AG04449 (cell line): ENCODE measurements around the gene TNIP1.

Source experiments
- CTCF ChIA-PET: fragments of 350-600 bp; formaldehyde crosslinking; extraction: SDS; loops from one replicate; lab custom pipeline; 2021; ENCODE audit warnings: antibody characterized with exemption; lab: Yijun Ruan, JAX
- POLR2A ChIA-PET: fragments of 400-600, 350-600 bp; formaldehyde crosslinking; extraction: SDS; loops from one replicate; lab custom pipeline; 2020; ENCODE audit warnings: antibody characterized with exemption, inconsistent platforms; lab: Yijun Ruan, JAX
- DNase-seq: peaks from one replicate; pipeline ENCODE4 v3.0.0-alpha.2; 2010; ENCODE audit warnings: low read depth, low spot score
- H3K4me3 ChIP-seq: 2 replicates; pipeline ENCODE4 v1.5.1; 2011; ENCODE audit warnings: low read depth, mild to moderate bottlenecking, control low read depth, low read length
- CTCF ChIP-seq: IDR thresholded peaks from one replicate; pipeline ENCODE4 v1.5.1; 2011; ENCODE audit warnings: mild to moderate bottlenecking, moderate library complexity, low read length, control low read depth, inconsistent platforms; ENCODE audit not compliant: insufficient read depth; ENCODE audit errors: missing control alignments

TNIP1 gene

DNA sequence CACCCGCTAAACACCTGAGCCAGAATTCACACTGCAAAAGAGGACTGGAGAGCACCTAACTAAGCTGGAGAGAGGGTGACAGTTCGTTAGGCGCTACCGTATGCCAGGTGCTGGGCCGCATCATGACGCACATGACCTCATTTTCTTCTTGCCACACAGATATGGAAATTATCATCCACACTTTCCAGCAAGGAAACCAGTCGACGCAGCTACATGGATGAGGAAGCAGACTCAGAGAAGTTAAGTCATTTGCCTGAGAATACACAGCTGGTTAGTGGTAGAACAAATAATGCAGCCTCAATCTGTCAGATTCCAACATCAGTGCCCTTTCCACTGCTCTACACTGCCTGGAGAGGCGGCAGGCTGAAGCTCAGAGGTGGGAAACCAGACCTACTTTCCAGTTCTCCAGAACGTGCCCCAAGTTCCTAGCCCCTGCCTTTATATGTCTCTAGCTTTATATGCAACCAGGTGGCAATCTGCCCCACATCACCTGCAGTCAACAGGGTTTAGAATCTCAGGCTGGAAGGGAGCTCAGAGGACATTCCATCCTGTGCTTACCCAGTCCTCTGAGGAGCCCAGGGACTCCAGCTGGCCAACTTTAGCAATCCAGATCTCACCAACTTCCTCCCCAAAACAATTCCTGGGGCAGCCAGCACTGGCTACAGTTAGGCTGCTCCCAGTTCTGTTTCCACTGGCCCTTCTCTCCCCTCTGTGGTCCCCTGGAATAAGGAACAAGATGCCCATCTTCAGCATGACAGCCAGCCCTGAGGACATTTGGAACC is 8.8 kb downstream of the TNIP1 start:
- CTCF ChIA-PET, result interaction anchor here (0.8 to 27.5 kb wide), 6 partner anchors 9 to 92 kb away, joined by 3 to 1128 read pairs (median 6); no protein-coding TSS in a partner anchor
- no peak for DNase-seq
- TF ChIP-seq CTCF, result no peak
- H3K4me3 ChIP-seq, result no peak overlapping the region
- POLR2A ChIA-PET, result interaction anchor here (0.7 to 1.5 kb wide), 4 partner anchors 9 to 22 kb away, joined by 3 to 6 read pairs (median 3); no protein-coding TSS in a partner anchor

GRCh38 chr5:151071021-151071420 is 9.8 kb downstream of the TNIP1 start:
- no peak for DNase-seq
- no peak overlapping the region for H3K4me3 ChIP-seq
- no peak for TF ChIP-seq CTCF
- POLR2A ChIA-PET, result no interaction called here
- CTCF ChIA-PET, result interaction anchor here (1.2 to 27.5 kb wide), 3 partner anchors 13 to 44 kb away, joined by 7 to 1128 read pairs (median 317); no protein-coding TSS in a partner anchor

GRCh38 chr5:151070449-151070848 is 10.4 kb downstream of the TNIP1 start:
- CTCF ChIA-PET, result interaction anchor here (0.8 to 27.5 kb wide), 4 partner anchors 12 to 45 kb away, joined by 4 to 1128 read pairs (median 162); no protein-coding TSS in a partner anchor
- POLR2A ChIA-PET, result no interaction called here
- no peak for TF ChIP-seq CTCF
- DNase-seq, result no peak
- H3K4me3 ChIP-seq, result no peak overlapping the region

DNA sequence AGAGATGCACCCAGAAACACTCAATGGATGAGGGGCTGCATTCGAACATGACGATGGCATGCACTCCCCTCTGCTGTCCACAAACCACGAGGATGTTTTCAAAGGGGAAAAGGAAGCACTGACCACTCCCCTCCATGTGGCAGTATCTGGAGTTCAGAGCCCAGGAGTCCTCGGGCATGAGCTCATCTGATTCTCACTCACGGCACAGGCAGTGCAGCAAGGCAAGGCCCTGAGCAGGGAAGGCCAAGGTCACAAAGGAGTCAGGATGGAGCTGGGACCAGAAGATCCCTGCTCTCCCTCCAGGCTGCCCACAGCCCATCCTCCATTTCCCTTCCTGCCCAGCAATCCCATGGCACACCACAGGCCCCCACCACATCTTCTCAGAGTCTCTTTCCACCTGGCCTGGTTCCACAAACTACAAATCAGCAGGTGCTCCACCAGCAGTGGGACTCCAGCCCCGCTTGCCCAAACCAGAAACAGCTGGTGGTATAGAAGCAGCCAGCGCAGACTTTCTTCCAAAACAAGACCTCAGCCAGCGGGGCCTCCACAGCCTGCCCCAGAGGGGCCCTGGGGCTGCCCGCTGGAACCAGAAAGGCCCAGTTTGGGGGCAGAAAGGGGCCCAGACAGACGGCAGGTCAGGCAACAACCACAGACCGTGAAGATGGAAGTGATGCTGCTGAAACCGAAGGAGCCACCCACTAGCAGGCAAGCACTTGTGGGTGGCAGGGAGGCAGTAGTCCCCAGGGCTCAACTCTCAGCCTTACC is 12.2 kb downstream of the TNIP1 start:
- ChIA-PET CTCF (interaction anchor here (0.8 to 27.5 kb wide), 4 partner anchors 13 to 47 kb away, joined by 3 to 1128 read pairs (median 160); partner anchors contain the start of gene TNIP1), POLR2A (interaction anchor here (1.0 kb wide), 1 partner anchor 24 kb away, joined by 4 read pairs; no protein-coding TSS in a partner anchor)
- no peak for TF ChIP-seq CTCF
- DNase-seq, result no peak
- no peak overlapping the region for H3K4me3 ChIP-seq

DNA sequence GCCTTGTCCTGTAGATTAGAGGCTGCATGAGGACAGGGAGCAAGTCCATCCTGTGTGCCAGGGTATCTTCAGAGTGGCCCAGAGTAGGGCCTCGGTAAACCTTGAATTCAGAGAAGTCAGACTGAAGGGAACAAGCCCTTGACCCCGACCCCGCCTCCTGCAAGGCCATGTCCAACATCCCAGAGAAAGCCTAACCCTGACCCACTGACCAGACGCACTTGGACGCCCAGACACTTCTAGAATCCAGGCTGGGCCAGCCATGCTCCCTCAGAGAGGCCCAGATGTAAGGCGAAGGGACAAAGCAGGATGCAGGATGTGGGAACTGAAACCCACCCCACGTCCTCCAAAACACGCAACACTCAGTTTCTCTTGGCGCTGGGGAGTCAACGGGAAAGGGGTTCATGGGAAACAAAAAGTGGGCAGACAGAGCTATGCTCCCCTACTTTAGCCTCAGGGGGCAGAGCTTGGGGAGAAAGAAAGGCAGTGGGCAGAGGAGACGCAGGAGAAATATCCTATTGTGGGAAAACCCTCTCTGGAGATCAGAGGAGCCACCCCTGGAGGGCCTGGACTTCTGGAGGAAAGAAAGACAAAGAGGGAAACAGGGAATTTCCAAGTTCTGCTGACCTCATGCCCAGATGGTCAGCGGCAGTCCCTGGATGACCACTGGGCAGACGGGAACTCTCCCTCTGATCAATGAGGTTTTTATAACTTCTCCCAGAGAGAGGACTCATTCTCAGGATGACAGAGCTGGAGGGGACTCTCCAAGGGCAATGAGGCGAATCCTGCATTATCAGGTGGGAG is 13.0 kb downstream of the TNIP1 start:
- CTCF ChIA-PET, result interaction anchor here (0.8 to 27.5 kb wide), 4 partner anchors 14 to 48 kb away, joined by 3 to 1128 read pairs (median 160); partner anchors contain the start of gene TNIP1
- no peak for DNase-seq
- TF ChIP-seq CTCF, result no peak
- POLR2A ChIA-PET, result interaction anchor here (1.0 kb wide), 1 partner anchor 24 kb away, joined by 4 read pairs; no protein-coding TSS in a partner anchor
- H3K4me3 ChIP-seq, result no peak overlapping the region
